ENCODE measurements around the gene RAPGEF3.

DNA sequence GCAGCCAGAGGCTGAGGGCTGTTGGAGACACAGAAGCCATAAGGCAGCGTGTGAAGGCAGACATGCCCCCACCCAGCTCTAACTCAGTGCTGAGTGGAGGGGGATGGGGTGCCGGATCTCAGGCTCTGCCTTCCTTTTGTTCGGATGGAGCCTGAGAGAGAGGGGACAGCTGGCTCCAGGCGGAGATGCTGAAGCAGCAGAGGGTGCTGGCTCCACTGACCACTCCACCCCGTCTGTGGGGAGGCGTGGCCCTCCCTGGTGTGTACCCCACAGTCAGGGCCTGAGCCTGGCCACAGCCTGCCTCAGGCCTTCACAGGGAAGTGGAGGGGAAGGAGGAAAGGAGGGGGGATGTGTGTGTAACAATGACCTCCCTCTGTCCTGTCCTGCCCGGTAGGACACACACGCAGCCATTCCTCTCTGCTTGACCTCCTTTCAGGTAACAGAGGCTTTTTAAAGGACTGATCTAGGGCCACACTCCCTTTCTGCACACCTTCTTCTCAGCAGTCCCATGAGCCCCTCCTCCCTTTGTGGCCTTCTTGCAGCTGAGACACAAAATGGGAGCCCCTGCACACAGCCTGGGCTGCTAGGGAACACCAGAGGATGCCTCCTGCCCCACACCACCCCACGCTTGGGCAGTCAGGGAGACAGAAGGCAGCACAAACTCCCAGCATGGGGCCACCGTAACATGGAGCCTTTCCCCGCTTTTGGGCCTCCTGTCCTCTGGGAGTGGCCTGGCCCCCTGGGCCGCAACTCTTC is 23.8 kb downstream of the RAPGEF3 start:
- TF ChIP-seq, protein P1, sequence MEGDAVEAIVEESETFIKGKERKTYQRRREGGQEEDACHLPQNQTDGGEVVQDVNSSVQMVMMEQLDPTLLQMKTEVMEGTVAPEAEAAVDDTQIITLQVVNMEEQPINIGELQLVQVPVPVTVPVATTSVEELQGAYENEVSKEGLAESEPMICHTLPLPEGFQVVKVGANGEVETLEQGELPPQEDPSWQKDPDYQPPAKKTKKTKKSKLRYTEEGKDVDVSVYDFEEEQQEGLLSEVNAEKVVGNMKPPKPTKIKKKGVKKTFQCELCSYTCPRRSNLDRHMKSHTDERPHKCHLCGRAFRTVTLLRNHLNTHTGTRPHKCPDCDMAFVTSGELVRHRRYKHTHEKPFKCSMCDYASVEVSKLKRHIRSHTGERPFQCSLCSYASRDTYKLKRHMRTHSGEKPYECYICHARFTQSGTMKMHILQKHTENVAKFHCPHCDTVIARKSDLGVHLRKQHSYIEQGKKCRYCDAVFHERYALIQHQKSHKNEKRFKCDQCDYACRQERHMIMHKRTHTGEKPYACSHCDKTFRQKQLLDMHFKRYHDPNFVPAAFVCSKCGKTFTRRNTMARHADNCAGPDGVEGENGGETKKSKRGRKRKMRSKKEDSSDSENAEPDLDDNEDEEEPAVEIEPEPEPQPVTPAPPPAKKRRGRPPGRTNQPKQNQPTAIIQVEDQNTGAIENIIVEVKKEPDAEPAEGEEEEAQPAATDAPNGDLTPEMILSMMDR (IDR thresholded peaks at IDR 0.05): no peak
- TF ChIP-seq EP300 (IDR thresholded peaks at IDR 0.05) (no peak), POLR2A (IDR thresholded peaks at IDR 0.05; ENCODE audit: low read depth) (no peak)

Data from esophagus muscularis mucosa (tissue), 4 donors.